Measurements from ENCODE around the gene ERBB4.

The ERBB4 gene

GRCh38 chr2:211359347-211359746 lies 1179.3 kb downstream of the ERBB4 start:
- TF ChIP-seq CTCF (IDR thresholded peaks at IDR 0.05): no peak
- no peak for TF ChIP-seq ZFX (IDR thresholded peaks at IDR 0.05; ENCODE audit: borderline replicate concordance)
- no peak overlapping the region for H3K27ac ChIP-seq

GRCh38 chr2:211358504-211358903 lies 1180.1 kb downstream of the ERBB4 start:
- H3K27ac ChIP-seq: no peak overlapping the region
- TF ChIP-seq CTCF (IDR thresholded peaks at IDR 0.05): no peak
- no peak for TF ChIP-seq ZFX (IDR thresholded peaks at IDR 0.05; ENCODE audit: borderline replicate concordance)

- no peak for TF ChIP-seq ZFX (IDR thresholded peaks at IDR 0.05; ENCODE audit: borderline replicate concordance)
- TF ChIP-seq CTCF (IDR thresholded peaks at IDR 0.05): no peak
- H3K27ac ChIP-seq: no peak overlapping the region
Observed at GRCh38 chr2:211354481-211354880, 1184.1 kb downstream of the ERBB4 start.

- TF ChIP-seq CTCF (IDR thresholded peaks at IDR 0.05): 0 out of 2 replicates have a peak, but pooled peaks have one; percentile 4
- no peak for TF ChIP-seq ZFX (IDR thresholded peaks at IDR 0.05; ENCODE audit: borderline replicate concordance)
- no peak overlapping the region for H3K27ac ChIP-seq
Observed at GRCh38 chr2:211351987-211352386, 1186.6 kb downstream of the ERBB4 start.

GRCh38 chr2:211349031-211349430 lies 1189.6 kb downstream of the ERBB4 start:
- TF ChIP-seq ZFX (IDR thresholded peaks at IDR 0.05; ENCODE audit: borderline replicate concordance) (no peak), CTCF (IDR thresholded peaks at IDR 0.05) (no peak)

GRCh38 chr2:211347328-211347727 lies 1191.3 kb downstream of the ERBB4 start:
- H3K27ac ChIP-seq: no peak overlapping the region
- TF ChIP-seq ZFX (IDR thresholded peaks at IDR 0.05; ENCODE audit: borderline replicate concordance): no peak
- TF ChIP-seq CTCF (IDR thresholded peaks at IDR 0.05): 0 out of 2 replicates have a peak, but pooled peaks have one; percentile 22

More at GRCh38 chr2:211349031-211349430, 1189.6 kb downstream of the ERBB4 start:
- H3K27ac ChIP-seq: no peak overlapping the region

- no peak for TF ChIP-seq ZFX (IDR thresholded peaks at IDR 0.05; ENCODE audit: borderline replicate concordance)
- H3K27ac ChIP-seq: no peak overlapping the region
Observed at GRCh38 chr2:211344289-211344688, 1194.3 kb downstream of the ERBB4 start.

- TF ChIP-seq ZFX (IDR thresholded peaks at IDR 0.05; ENCODE audit: borderline replicate concordance): no peak
- no peak for TF ChIP-seq CTCF (IDR thresholded peaks at IDR 0.05)
- no peak overlapping the region for H3K27ac ChIP-seq
Observed at GRCh38 chr2:211333377-211333776, 1205.2 kb downstream of the ERBB4 start.

All from 22Rv1 (cell line).